Measurements from ENCODE around the gene ZNF32. TPM values are rescaled to one million over a fixed set of nuclear protein-coding genes. Genes with fewer than 3 reads are reported as not detected.

ZNF32 gene
- total RNA-seq, 3 donors from 2014 or later, result 53.1 to 74.3 (median 54.4) TPM

DNA sequence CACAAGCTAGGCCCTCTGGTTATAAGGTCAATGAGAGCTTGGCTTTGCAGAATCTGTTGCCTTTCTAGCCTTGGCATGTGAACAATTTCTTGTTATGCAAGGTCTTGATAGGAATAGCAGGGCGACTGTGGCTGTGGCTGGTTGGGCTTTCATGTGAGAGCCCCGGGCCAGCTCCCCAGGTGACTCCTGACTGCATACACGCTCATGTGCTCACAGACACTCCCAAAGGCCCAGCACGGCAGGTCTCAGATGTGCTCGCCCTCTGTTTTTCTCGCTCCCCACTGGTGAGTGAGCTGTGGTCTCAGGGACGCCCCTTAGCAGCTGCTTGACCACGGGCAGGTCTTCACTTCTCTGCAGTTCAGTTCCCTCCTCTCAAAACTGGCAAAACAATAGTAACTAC, 37.1 kb upstream of the ZNF32 start:
- no peak for TF ChIP-seq POLR2AphosphoS5 (IDR thresholded peaks at IDR 0.05)
- TF ChIP-seq POLR2A (IDR thresholded peaks at IDR 0.05), result no peak
- TF ChIP-seq, protein P1, sequence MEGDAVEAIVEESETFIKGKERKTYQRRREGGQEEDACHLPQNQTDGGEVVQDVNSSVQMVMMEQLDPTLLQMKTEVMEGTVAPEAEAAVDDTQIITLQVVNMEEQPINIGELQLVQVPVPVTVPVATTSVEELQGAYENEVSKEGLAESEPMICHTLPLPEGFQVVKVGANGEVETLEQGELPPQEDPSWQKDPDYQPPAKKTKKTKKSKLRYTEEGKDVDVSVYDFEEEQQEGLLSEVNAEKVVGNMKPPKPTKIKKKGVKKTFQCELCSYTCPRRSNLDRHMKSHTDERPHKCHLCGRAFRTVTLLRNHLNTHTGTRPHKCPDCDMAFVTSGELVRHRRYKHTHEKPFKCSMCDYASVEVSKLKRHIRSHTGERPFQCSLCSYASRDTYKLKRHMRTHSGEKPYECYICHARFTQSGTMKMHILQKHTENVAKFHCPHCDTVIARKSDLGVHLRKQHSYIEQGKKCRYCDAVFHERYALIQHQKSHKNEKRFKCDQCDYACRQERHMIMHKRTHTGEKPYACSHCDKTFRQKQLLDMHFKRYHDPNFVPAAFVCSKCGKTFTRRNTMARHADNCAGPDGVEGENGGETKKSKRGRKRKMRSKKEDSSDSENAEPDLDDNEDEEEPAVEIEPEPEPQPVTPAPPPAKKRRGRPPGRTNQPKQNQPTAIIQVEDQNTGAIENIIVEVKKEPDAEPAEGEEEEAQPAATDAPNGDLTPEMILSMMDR (IDR thresholded peaks at IDR 0.05), result no peak
- intact Hi-C loops (cut with DNase I; ENCODE audit: low total_unique reads), result loop anchor here (10.0 kb wide), 1 partner anchor 629 kb away; no protein-coding TSS in a partner anchor
- Histone ChIP-seq H3K4me3 (no peak overlapping the region), H3K36me3 (no peaks in the 10 kb centered on the region), H3K9me3 (no peaks in the 10 kb centered on the region), H3K27me3 (no peaks in the 10 kb centered on the region), H3K4me1 (no peaks in the 10 kb centered on the region), H3K27ac (no peak overlapping the region)
- DNase-seq (ENCODE audit: low spot score in 2 of 2), result no peak

DNA sequence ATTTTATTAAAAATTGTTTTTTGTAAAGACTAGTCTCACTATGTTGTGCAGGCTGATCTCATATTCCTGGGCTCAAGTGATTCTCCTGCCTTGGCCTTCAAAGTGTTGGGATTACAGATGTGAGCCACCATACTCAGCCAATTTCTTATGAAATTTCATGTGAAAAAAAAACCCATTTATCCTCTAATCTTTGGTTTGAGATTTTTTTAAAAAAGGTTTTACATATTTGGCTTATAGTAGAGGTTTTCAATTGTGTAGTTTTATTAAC, 35.5 kb upstream of the ZNF32 start:
- no peak for DNase-seq (ENCODE audit: low spot score in 2 of 2)
- Histone ChIP-seq H3K36me3 (no peaks in the 10 kb centered on the region), H3K27ac (no peak overlapping the region), H3K4me1 (no peaks in the 10 kb centered on the region), H3K9me3 (no peaks in the 10 kb centered on the region), H3K4me3 (no peak overlapping the region), H3K27me3 (no peaks in the 10 kb centered on the region)
- TF ChIP-seq POLR2A (IDR thresholded peaks at IDR 0.05), result no peak
- no peak for TF ChIP-seq POLR2AphosphoS5 (IDR thresholded peaks at IDR 0.05)
- TF ChIP-seq, protein P1 (IDR thresholded peaks at IDR 0.05), result no peak
- intact Hi-C loops (cut with DNase I; ENCODE audit: low total_unique reads), result loop anchor here (10.0 kb wide), 1 partner anchor 631 kb away; no protein-coding TSS in a partner anchor

DNA sequence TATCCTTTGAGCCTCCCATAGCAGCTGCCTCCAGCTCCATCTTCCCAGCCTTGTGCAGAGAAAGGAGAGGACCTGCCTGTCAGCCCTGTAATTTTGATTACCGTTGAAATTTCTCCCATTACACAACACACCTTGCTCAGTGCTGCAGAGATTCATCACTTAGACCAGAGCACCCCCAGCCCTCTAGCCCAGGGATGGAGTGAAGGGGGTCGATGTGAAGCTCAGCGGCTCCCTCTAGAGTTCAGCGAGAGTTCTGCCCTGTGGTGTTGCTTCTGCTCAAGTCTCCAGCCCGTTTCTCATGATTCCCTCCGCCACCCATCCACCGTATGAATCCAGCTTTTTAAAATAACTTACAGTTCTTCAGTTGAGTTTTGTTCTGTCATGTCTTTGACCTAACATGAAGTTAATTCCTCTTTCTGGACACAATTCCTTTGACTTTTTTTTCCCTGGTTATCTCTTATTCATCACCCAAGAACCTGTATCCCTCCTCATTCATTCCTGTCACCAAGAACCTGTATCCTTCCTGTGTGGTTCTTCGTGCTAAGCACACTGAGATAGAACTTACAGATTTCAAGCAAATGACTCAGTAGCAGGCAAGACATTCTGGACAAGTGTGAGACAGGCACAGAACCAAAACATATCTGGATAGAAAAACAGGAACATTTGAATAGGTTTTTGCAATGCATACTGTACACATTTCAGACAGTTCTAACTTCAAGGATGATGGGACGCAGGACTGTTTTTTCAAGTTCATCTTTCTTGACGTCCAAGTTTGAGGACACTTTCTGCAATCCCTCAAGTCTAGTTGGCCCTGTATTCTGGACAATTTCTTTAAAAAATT, 35.0 kb upstream of the ZNF32 start:
- Histone ChIP-seq H3K9me3 (no peaks in the 10 kb centered on the region), H3K27me3 (no peaks in the 10 kb centered on the region), H3K4me1 (no peaks in the 10 kb centered on the region), H3K36me3 (no peaks in the 10 kb centered on the region), H3K4me3 (no peak overlapping the region), H3K27ac (no peak overlapping the region)
- intact Hi-C loops (cut with DNase I; ENCODE audit: low total_unique reads), result loop anchor here (10.0 kb wide), 1 partner anchor 631 kb away; no protein-coding TSS in a partner anchor
- DNase-seq (ENCODE audit: low spot score in 2 of 2), result no peak
- TF ChIP-seq POLR2AphosphoS5 (IDR thresholded peaks at IDR 0.05) (no peak), POLR2A (IDR thresholded peaks at IDR 0.05) (no peak)
- TF ChIP-seq, protein P1 (IDR thresholded peaks at IDR 0.05), result peak in 2 of 3 donors; percentile 8 to 24

DNA sequence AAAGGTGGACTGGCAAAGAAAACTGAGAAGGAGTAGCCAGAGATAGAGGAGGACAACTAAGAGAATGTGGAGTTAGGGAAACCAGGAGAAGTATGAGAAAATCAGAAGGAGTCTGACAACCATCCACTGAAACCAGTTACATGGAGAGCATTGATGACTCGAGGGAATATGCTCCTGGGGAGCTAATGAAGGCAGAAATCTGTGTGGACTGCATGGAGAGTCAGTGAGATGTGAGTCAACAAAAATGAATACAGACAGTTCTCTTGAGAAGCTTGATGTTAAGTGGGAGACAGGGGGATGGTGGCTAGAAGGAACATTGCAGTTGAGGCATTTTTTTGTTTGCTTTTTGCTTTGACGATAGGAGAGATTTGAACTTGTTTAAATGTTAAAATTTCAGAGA, 34.3 kb upstream of the ZNF32 start:
- no peak for DNase-seq (ENCODE audit: low spot score in 2 of 2)
- no peak overlapping the region for H3K27ac ChIP-seq
- TF ChIP-seq, protein P1 (IDR thresholded peaks at IDR 0.05), result no peak
- no peak for TF ChIP-seq POLR2A (IDR thresholded peaks at IDR 0.05)
- TF ChIP-seq POLR2AphosphoS5 (IDR thresholded peaks at IDR 0.05), result no peak
- H3K36me3 ChIP-seq, result no peaks in the 10 kb centered on the region
- H3K27me3 ChIP-seq, result no peaks in the 10 kb centered on the region
- no peak overlapping the region for H3K4me3 ChIP-seq
- no peaks in the 10 kb centered on the region for H3K9me3 ChIP-seq
- no peaks in the 10 kb centered on the region for H3K4me1 ChIP-seq
- intact Hi-C loops (cut with DNase I; ENCODE audit: low total_unique reads), result loop anchor here (10.0 kb wide), 1 partner anchor 632 kb away; no protein-coding TSS in a partner anchor

DNA sequence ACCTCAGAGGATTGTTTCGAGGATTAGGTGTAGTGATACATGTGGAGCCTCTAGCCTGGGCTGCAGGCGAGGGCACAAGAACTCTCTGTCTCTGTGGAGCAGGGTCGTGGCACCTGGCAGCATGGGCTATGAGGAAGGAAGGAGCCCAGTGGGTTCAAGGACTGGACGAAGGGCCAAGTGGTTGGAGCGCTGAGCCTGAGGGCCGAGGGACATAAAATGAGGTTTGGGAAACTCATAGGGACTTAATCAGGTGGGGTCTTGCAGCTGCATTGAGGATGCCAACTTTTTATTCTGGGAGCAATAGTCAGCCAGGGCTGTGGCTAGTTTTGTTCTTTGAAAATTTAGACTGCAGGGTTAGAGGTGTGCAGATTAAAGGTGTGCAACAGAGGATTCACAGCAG, 33.0 kb upstream of the ZNF32 start:
- Histone ChIP-seq H3K4me1 (no peaks in the 10 kb centered on the region), H3K36me3 (no peaks in the 10 kb centered on the region), H3K4me3 (no peak overlapping the region), H3K9me3 (no peaks in the 10 kb centered on the region), H3K27me3 (no peaks in the 10 kb centered on the region), H3K27ac (no peak overlapping the region)
- no peak for DNase-seq (ENCODE audit: low spot score in 2 of 2)
- TF ChIP-seq POLR2AphosphoS5 (IDR thresholded peaks at IDR 0.05) (no peak), POLR2A (IDR thresholded peaks at IDR 0.05) (no peak)
- TF ChIP-seq, protein P1 (IDR thresholded peaks at IDR 0.05), result no peak
- intact Hi-C loops (cut with DNase I; ENCODE audit: low total_unique reads), result loop anchor here (10.0 kb wide), 1 partner anchor 633 kb away; no protein-coding TSS in a partner anchor

All from breast epithelium (tissue), 4 donors.